Measurements from ENCODE around the gene RPA3.

RPA3 gene

GRCh38 chr7:7732621-7733281 is 14.3 kb upstream of the RPA3 start:
- DNase-seq (ENCODE audit: low read depth in 4 of 4, low spot score in 1 of 4) = no peak

DNA sequence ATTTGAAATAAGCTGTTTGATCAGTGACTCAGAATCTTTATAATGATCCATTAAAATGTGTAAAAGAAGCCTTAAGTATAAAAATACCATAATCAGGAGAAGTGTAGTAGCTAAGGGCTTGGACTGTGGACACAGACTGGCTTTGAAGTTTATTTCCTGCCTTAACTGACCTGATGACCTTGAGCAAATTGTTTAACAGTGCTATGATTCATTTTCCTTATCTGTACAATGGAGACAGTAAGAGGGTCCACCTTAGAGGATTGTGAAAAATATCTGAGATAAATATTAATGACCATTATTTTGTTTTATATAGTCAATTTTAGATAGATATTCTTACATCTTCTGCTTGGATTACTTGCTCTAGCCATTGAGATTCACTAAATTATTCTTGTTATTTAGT is 13.3 kb upstream of the RPA3 start:
- DNase-seq (ENCODE audit: low read depth in 4 of 4, low spot score in 1 of 4) = no peak

DNA sequence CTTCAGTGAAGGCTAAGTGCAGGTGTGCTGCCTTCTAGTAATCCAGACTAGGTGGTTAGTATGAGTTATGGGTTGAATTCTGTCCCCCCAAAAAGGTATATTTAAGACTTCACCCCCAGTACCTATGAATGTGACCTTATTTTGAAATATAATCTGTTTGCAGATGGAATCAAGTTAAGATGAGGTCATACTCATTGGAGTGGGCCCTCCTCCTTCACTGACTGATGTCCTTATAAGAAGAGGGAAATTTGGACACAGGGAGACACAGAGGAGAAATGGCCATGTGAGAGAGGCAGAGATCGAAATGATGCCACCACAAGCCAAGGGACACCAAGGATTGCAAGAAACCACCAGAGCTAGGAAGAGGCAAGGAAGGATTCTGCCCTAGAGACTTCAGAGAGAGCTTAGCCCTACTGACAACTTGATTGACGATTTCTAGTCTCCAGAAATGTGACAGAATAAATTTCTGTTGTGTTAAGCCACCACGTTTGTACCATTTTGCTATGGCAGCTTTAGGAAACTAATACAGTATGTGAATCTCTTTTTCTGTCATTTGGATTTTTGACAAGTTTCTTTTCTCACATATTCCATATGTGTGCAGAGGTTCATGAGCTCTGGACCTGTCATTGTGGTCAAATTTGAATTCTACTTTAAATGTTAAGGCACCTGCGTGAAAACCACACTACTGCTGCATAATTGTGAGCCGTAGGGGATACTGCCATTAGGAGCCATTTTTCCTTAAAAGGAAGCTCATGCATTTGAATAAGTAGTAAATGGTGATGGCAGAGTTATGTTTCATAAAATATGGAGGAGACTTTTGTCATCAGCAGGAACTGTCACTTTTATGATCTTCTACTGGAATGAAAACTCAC is 2.6 kb upstream of the RPA3 start:
- DNase-seq (ENCODE audit: low read depth in 4 of 4, low spot score in 1 of 4) = no peak

- DNase-seq (ENCODE audit: low read depth in 4 of 4, low spot score in 1 of 4) = no peak
Measured at GRCh38 chr7:7720193-7720592, 1.8 kb upstream of the RPA3 start.

GRCh38 chr7:7719236-7719635 is 829 bp upstream of the RPA3 start:
- DNase-seq (ENCODE audit: low read depth in 4 of 4, low spot score in 1 of 4) = peak; percentile 2 to 37 (median 10)

DNA sequence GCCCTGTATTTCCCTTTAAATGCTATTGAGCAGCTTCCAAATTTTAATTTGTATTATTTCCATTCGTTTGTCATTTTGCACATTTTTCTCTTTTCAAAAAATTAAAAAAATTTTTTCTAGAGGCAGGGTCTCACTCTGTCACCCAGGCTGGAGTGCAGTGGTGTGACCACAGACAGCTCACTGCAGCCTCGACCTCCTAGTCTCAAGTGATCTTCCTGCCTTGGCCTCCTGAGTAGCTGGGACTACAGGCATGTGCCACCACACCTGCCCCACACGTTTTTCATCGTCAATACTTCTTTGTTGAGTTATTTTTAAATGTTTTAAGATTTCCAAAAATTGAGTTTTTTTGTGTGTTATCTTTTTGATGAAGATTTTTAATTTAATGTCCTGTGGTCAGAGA is 4.7 kb downstream of the RPA3 start:
- no peak for DNase-seq (ENCODE audit: low read depth in 4 of 4, low spot score in 1 of 4)

GRCh38 chr7:7710469-7710868 is 7.9 kb downstream of the RPA3 start:
- no peak for DNase-seq (ENCODE audit: low read depth in 4 of 4, low spot score in 1 of 4)

DNA sequence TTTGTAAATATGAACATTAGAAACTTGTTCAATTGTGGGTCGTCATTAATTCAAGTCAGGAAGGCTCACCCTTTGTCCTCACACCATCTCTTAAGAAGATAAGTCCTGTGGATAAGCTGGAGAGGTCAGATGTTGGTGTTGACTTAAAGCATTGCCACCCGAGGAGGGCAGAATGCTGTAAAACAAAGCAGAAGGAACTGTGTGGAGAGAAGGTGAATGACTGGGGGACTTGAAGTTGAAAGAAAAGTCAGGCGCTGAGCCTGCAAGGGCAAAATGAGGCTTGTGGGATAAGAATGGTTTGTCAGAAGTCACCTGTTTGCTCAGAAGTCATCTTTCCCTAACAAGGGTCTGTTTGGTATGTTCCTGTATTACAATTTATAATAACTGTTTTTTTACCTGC is 9.1 kb downstream of the RPA3 start:
- DNase-seq (ENCODE audit: low read depth in 4 of 4, low spot score in 1 of 4) = no peak

DNA sequence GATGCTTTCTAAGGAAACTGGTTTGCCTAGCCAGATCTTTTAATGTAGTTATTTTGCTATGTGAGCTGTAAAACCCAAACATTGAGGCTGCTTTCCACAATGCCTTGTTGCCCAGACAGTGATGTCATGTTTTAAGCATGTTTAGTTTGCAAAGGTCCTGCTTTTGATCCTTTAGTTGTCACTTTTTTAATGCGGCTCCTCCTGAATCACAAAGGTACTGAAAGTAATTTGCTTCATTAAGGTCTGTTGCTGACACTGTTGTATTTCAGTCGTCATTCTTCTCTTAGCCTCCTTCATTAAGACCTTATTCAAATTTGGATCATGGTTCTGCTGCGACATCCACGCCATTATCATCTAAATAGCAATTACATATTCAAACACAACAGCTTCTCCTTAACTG is 10.6 kb downstream of the RPA3 start:
- DNase-seq (ENCODE audit: low read depth in 4 of 4, low spot score in 1 of 4) = no peak

DNA sequence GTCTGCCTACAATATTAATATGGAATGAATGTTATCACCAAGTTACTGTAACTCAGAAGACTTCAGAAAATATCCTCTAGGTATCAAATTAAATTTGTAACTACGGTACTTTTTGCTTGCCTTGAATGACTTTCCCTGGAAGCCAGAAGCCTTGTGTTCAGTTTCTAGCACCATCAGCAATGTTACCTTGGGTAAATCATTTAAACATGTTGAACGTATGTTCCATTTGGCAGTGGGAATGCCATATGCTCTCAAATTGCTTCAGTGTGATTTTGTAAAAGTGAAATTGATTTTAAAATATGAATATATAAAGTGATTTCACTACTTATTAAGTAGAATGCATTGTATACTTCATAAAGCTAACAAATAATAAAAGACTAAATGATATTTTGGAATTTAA is 11.2 kb downstream of the RPA3 start:
- DNase-seq (ENCODE audit: low read depth in 4 of 4, low spot score in 1 of 4) = no peak

- DNase-seq (ENCODE audit: low read depth in 4 of 4, low spot score in 1 of 4) = no peak
Measured at GRCh38 chr7:7706556-7707172, 11.7 kb downstream of the RPA3 start.

DNA sequence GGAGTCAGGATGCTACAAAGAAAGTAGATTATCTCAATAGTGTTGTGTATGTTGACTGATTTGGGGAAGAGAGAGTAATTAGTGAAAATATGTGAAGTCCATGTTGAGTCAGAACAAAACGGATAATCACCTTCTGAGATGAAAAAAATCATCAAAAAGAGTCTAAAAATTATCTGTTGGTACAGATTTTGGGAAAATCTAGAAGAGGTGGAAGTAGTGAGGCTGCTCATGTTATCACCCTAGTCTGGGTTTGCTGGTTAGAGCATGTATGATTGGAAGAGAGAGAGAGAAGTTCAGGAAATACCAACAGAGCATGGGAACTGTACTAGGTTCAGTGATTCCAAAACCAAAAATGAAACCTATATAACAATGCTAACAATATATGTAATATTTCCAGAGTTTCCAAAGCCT is 12.3 kb downstream of the RPA3 start:
- DNase-seq (ENCODE audit: low read depth in 4 of 4, low spot score in 1 of 4) = no peak

DNA sequence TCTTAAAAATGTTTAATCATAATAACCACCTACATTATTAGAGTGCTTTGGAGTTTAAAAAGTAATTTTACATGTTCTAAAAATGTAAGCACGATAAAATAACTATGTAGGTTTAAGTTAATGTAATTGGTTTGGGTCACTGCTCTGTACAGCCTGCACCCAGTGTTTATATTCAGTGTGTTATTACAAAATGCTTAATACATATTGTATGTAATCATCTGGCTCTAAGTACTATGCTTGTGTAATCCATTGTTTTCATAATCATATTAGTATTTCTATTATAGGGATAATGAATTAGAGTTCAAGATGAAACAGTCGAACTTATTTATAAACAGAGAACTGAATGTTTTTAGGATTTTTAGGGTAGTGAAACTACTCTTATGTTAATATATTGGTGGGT is 13.1 kb downstream of the RPA3 start:
- DNase-seq (ENCODE audit: low read depth in 4 of 4, low spot score in 1 of 4) = no peak

DNA sequence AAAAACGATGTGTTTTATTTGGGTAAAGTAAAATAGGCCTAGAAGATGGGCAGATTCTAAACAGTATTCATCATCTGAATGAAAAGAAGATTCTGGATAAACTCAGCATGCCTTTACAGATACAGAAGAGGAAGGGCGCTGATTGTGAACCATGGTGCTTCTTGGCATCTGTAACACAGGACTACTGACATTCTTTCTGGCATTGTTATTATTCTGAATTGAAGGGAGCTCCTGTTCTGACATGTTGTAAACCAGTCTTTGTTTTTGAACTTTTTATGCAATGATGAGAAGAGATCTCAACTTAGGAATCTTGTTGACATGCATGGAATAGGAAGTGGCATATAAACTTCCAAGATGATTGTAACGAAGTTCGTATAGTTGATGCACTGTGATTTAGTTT is 13.5 kb downstream of the RPA3 start:
- DNase-seq (ENCODE audit: low read depth in 4 of 4, low spot score in 1 of 4) = no peak

DNA sequence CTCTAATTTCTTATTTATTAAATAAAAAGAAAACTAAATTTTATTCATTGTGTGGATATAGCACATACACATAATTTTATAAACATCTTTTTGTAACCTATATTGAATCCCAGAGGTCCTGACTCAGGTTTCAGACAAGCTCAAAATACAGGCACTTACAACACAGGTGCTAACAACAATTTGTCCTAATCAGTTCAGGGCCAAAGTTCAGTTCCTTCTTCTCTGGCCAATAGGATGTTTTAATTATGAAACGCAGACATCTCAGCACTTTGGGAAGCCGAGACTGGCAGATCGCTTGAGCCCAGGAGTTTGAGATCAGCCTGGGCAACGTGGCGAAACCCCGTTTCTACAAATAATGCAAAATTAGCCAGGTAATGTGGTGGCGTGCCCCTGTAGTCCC is 15.0 kb downstream of the RPA3 start:
- no peak for DNase-seq (ENCODE audit: low read depth in 4 of 4, low spot score in 1 of 4)

- DNase-seq (ENCODE audit: low read depth in 4 of 4, low spot score in 1 of 4) = no peak
Measured at GRCh38 chr7:7702826-7703225, 15.6 kb downstream of the RPA3 start.

DNA sequence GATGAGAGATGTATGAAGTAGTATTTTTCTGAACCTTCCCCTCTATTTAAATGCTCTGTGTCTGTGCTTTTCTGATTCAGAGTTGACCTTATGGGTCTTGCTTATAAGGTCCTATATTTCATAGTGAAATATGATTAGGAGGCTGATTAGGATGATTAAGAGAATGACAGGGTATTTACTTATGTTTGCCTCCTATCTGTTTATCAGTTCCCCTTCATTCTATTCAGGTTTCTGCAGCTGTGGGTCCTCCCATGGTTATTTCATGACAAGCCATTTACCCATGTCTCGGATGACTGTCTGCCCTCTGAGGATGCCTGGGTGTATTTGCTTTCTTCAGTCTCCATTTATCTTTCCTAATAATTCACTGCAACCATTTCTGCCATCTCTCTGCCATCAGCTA is 16.9 kb downstream of the RPA3 start:
- no peak for DNase-seq (ENCODE audit: low read depth in 4 of 4, low spot score in 1 of 4)

GRCh38 chr7:7699970-7700369 is 18.4 kb downstream of the RPA3 start:
- no peak for DNase-seq (ENCODE audit: low read depth in 4 of 4, low spot score in 1 of 4)

DNA sequence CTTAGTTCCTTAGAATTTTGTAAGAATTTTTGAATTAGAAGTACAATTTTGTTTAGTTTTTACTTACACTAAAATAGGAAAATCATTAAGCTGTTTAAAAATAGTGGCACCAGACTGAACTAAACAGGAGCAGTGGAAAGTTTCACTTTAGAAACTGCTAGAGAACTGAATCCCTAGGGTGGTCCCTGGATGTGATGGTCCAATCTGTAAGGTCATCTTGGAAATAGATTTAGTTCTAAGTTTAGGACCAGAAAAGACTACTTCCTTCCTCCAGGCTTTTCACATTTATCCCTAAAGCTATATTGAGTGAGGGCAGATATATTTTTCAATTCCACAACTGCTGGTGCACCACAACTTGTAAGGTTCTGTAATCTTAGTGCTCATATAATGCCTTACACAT is 19.0 kb downstream of the RPA3 start:
- DNase-seq (ENCODE audit: low read depth in 4 of 4, low spot score in 1 of 4) = no peak

DNA sequence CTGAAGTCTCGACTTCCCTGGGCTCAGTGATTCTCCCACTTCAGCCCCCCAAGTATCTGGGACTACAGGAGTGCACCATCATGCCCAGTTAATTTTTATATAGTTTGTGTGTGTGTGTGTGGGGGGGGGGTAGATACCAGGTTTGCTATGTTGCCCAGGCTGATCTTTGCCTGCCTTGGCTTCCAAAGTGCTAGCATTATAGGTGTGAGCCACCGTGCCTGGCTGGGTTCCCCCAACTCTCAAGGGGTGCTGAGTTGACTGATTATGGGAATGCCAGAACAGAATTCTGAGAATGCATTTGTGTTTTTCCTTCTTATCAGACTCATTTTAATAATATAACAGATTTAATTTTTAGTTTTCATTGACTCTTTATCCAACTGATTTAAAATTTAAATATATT is 19.5 kb downstream of the RPA3 start:
- DNase-seq (ENCODE audit: low read depth in 4 of 4, low spot score in 1 of 4) = no peak

DNA sequence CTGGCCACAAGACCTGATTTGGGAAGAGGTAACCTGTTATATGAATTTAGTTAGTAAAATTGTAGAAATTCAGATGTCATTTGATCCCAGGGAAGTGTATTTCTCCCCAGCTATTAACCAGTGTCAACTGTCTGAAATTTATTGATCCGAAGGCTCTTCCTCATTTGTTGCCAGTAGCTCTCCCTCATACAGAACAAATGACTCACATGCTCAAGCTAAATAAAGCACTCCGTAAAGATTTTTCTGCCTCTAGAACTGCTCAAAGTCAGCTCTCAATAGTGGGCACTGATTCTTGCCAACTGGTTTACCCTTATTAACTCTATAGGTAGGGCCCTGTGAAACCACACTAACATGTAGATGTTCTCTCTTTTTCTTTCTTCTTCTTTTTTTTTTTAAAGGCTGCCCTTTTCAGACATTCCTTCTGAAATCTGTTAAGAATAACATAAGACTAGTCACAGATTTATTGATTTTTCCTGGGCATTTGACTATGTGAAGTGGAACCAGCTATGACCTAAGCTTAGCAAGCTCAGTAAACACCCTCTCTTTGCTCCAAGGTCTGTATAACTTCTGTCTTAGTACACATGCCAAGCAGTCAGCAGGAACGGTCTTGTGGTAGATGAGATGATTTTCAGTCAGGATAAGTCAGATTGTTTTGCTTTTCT is 21.8 kb downstream of the RPA3 start:
- DNase-seq (ENCODE audit: low read depth in 4 of 4, low spot score in 1 of 4) = no peak
